ENCODE results near the gene SPAG9.

Gene SPAG9

DNA sequence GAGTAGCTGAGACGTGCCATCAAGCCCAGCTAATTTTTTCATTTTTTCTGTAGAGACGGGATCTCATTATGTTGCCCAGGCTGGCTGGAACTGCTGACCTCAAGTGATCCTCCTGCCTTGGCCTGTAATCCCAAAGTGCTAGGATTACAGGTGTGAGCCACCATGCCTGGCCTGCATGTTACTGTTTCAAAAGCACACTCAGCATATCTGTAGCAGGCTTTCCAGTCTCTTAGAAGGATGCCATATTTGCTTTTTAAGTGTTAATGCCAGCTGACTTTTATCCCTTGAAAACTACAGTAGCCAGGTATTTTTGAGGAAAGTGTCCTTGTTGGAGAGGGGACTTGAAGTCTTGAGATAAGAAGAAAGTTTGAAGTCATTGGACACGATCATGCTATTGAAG, 15.3 kb upstream of the SPAG9 start:
- Histone ChIP-seq H3K9me3 (replicated peaks; ENCODE audit: insufficient read depth, low read length) (no peaks in the 10 kb centered on the region), H4K20me1 (ENCODE audit: insufficient read depth, low read length) (no peaks in the 10 kb centered on the region), H3F3A (ENCODE audit: insufficient read depth, low read length) (no peaks in the 10 kb centered on the region), H3K27ac (ENCODE audit: low read length) (no peak overlapping the region), H3K9me2 (replicated peaks; ENCODE audit: insufficient read depth, low read length) (no peaks in the 10 kb centered on the region), H3K27me3 (replicated peaks; ENCODE audit: insufficient read depth, low read length) (no peaks in the 10 kb centered on the region), H3K4me3 (ENCODE audit: low read length) (no peak overlapping the region), H2AFZ (ENCODE audit: low read length) (no peak overlapping the region), H3K79me2 (ENCODE audit: low read length) (no peaks in the 10 kb centered on the region), H3K4me1 (ENCODE audit: low read length) (peaks cover 7% of the 10 kb centered on the region; the same call in 1 of the 2 replicates), H3K36me3 (replicated peaks; ENCODE audit: insufficient read depth, low read length) (no peaks in the 10 kb centered on the region), H3K4me2 (ENCODE audit: low read depth, low read length) (no peak overlapping the region), H3K9ac (ENCODE audit: low read length) (no peak overlapping the region)
- DNase-seq: no peak
- TF ChIP-seq EZH2 (optimal IDR thresholded peaks at IDR 0.05; ENCODE audit: low read depth, low read length) (no peak), EZH2phosphoT487 (IDR thresholded peaks at IDR 0.05; ENCODE audit: low read length) (no peak)
- TF ChIP-seq, protein P1, sequence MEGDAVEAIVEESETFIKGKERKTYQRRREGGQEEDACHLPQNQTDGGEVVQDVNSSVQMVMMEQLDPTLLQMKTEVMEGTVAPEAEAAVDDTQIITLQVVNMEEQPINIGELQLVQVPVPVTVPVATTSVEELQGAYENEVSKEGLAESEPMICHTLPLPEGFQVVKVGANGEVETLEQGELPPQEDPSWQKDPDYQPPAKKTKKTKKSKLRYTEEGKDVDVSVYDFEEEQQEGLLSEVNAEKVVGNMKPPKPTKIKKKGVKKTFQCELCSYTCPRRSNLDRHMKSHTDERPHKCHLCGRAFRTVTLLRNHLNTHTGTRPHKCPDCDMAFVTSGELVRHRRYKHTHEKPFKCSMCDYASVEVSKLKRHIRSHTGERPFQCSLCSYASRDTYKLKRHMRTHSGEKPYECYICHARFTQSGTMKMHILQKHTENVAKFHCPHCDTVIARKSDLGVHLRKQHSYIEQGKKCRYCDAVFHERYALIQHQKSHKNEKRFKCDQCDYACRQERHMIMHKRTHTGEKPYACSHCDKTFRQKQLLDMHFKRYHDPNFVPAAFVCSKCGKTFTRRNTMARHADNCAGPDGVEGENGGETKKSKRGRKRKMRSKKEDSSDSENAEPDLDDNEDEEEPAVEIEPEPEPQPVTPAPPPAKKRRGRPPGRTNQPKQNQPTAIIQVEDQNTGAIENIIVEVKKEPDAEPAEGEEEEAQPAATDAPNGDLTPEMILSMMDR (IDR thresholded peaks at IDR 0.05; ENCODE audit: low read length): no peak

DNA sequence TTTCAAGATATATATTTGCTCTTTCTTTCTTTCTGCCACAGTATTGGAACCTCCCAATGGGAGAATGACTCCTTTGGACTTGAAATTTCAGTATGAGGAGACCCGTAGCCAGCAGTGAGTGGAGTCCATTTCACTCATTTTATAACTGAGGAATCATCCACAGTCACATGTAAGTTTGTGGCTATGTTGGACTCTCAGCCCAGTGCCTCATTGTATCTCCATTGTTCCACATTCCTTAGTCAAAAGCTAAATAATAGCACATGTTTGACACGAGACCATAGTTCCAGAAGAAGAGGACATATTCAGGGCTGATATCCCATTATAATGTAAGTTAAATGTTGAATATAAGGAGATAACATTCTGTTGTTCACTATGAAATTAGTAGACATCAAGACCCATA, 12.7 kb upstream of the SPAG9 start:
- H3F3A ChIP-seq (ENCODE audit: insufficient read depth, low read length): no peaks in the 10 kb centered on the region
- peaks cover 7% of the 10 kb centered on the region; the same call in 1 of the 2 replicates for H3K4me1 ChIP-seq (ENCODE audit: low read length)
- H3K9ac ChIP-seq (ENCODE audit: low read length): no peak overlapping the region
- H3K27me3 ChIP-seq (replicated peaks; ENCODE audit: insufficient read depth, low read length): no peaks in the 10 kb centered on the region
- no peak overlapping the region for H3K4me3 ChIP-seq (ENCODE audit: low read length)
- no peak for DNase-seq
- TF ChIP-seq EZH2 (optimal IDR thresholded peaks at IDR 0.05; ENCODE audit: low read depth, low read length) (no peak), EZH2phosphoT487 (IDR thresholded peaks at IDR 0.05; ENCODE audit: low read length) (no peak)
- TF ChIP-seq, protein P1 (IDR thresholded peaks at IDR 0.05; ENCODE audit: low read length): no peak
- H3K4me2 ChIP-seq (ENCODE audit: low read depth, low read length): no peak overlapping the region
- H3K9me2 ChIP-seq (replicated peaks; ENCODE audit: insufficient read depth, low read length): no peaks in the 10 kb centered on the region
- no peak overlapping the region for H3K27ac ChIP-seq (ENCODE audit: low read length)
- no peak overlapping the region for H2AFZ ChIP-seq (ENCODE audit: low read length)
- H4K20me1 ChIP-seq (ENCODE audit: insufficient read depth, low read length): no peaks in the 10 kb centered on the region
- H3K36me3 ChIP-seq (replicated peaks; ENCODE audit: insufficient read depth, low read length): no peaks in the 10 kb centered on the region
- H3K9me3 ChIP-seq (replicated peaks; ENCODE audit: insufficient read depth, low read length): no peaks in the 10 kb centered on the region
- no peaks in the 10 kb centered on the region for H3K79me2 ChIP-seq (ENCODE audit: low read length)

DNA sequence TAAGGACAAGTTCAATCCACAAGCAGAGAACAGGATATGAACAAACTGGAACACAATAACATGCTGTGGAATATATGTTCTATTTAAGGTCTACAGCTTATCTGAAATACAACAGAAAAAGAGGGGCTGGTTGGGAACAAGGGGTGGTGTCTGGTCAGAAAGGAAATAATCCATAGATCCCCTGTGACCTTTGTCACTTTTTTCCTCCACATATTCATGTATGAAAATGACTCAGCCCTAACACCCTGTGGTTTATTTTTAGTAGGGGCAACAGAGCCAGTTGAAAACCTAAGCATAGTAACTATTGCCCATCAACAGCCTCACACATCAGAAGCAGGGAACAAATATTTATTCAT, 12.3 kb upstream of the SPAG9 start:
- TF ChIP-seq EZH2 (optimal IDR thresholded peaks at IDR 0.05; ENCODE audit: low read depth, low read length): no peak
- no peak for TF ChIP-seq EZH2phosphoT487 (IDR thresholded peaks at IDR 0.05; ENCODE audit: low read length)
- TF ChIP-seq, protein P1 (IDR thresholded peaks at IDR 0.05; ENCODE audit: low read length): no peak
- H3K36me3 ChIP-seq (replicated peaks; ENCODE audit: insufficient read depth, low read length): no peaks in the 10 kb centered on the region
- peaks cover 7% of the 10 kb centered on the region; the same call in 1 of the 2 replicates for H3K4me1 ChIP-seq (ENCODE audit: low read length)
- no peak overlapping the region for H3K4me2 ChIP-seq (ENCODE audit: low read depth, low read length)
- H3F3A ChIP-seq (ENCODE audit: insufficient read depth, low read length): no peaks in the 10 kb centered on the region
- H4K20me1 ChIP-seq (ENCODE audit: insufficient read depth, low read length): no peaks in the 10 kb centered on the region
- no peak overlapping the region for H3K27ac ChIP-seq (ENCODE audit: low read length)
- H2AFZ ChIP-seq (ENCODE audit: low read length): no peak overlapping the region
- no peaks in the 10 kb centered on the region for H3K79me2 ChIP-seq (ENCODE audit: low read length)
- H3K9me3 ChIP-seq (replicated peaks; ENCODE audit: insufficient read depth, low read length): no peaks in the 10 kb centered on the region
- H3K9me2 ChIP-seq (replicated peaks; ENCODE audit: insufficient read depth, low read length): no peaks in the 10 kb centered on the region
- DNase-seq: no peak
- no peak overlapping the region for H3K4me3 ChIP-seq (ENCODE audit: low read length)
- H3K9ac ChIP-seq (ENCODE audit: low read length): no peak overlapping the region
- H3K27me3 ChIP-seq (replicated peaks; ENCODE audit: insufficient read depth, low read length): no peaks in the 10 kb centered on the region

Data from MM.1S (cell line).